ENCODE results near the gene CSRNP3.

- TF ChIP-seq, protein P1, sequence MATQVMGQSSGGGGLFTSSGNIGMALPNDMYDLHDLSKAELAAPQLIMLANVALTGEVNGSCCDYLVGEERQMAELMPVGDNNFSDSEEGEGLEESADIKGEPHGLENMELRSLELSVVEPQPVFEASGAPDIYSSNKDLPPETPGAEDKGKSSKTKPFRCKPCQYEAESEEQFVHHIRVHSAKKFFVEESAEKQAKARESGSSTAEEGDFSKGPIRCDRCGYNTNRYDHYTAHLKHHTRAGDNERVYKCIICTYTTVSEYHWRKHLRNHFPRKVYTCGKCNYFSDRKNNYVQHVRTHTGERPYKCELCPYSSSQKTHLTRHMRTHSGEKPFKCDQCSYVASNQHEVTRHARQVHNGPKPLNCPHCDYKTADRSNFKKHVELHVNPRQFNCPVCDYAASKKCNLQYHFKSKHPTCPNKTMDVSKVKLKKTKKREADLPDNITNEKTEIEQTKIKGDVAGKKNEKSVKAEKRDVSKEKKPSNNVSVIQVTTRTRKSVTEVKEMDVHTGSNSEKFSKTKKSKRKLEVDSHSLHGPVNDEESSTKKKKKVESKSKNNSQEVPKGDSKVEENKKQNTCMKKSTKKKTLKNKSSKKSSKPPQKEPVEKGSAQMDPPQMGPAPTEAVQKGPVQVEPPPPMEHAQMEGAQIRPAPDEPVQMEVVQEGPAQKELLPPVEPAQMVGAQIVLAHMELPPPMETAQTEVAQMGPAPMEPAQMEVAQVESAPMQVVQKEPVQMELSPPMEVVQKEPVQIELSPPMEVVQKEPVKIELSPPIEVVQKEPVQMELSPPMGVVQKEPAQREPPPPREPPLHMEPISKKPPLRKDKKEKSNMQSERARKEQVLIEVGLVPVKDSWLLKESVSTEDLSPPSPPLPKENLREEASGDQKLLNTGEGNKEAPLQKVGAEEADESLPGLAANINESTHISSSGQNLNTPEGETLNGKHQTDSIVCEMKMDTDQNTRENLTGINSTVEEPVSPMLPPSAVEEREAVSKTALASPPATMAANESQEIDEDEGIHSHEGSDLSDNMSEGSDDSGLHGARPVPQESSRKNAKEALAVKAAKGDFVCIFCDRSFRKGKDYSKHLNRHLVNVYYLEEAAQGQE (IDR thresholded peaks at IDR 0.05; ENCODE audit: insufficient read depth in 1 of 2, low read depth in 2 of 2, low read length in 1 of 2) = no peak
- TF ChIP-seq, protein P2, sequence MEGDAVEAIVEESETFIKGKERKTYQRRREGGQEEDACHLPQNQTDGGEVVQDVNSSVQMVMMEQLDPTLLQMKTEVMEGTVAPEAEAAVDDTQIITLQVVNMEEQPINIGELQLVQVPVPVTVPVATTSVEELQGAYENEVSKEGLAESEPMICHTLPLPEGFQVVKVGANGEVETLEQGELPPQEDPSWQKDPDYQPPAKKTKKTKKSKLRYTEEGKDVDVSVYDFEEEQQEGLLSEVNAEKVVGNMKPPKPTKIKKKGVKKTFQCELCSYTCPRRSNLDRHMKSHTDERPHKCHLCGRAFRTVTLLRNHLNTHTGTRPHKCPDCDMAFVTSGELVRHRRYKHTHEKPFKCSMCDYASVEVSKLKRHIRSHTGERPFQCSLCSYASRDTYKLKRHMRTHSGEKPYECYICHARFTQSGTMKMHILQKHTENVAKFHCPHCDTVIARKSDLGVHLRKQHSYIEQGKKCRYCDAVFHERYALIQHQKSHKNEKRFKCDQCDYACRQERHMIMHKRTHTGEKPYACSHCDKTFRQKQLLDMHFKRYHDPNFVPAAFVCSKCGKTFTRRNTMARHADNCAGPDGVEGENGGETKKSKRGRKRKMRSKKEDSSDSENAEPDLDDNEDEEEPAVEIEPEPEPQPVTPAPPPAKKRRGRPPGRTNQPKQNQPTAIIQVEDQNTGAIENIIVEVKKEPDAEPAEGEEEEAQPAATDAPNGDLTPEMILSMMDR (IDR thresholded peaks at IDR 0.05) = no peak
Measured at GRCh38 chr2:165471349-165471950, 2.0 kb downstream of the CSRNP3 start.

All from Panc1 (cell line).